H9 (cell line): Measurements from ENCODE around the gene SLC24A3. TPM values are rescaled to one million over a fixed set of nuclear protein-coding genes. Genes with fewer than 3 reads are reported as not detected.

ENCODE experiments used
- DNase-seq: peaks from one replicate; pipeline ENCODE4 v3.0.0-alpha.2; 2017
- H2AFZ ChIP-seq: one replicate; pipeline ENCODE4 v1.6.1; 2013; ENCODE audit warnings: mild to moderate bottlenecking, low read length, control low read depth, moderate library complexity
- H2AK5ac ChIP-seq: 2 replicates; pipeline ENCODE4 v1.6.1; 2013; ENCODE audit warnings: low read length, control low read depth, mixed read lengths; ENCODE audit not compliant: insufficient read length
- H2BK120ac ChIP-seq: one replicate; pipeline ENCODE4 v1.6.1; 2013; ENCODE audit warnings: low read depth, mild to moderate bottlenecking, low read length, control low read depth, inconsistent platforms; ENCODE audit not compliant: poor library complexity, severe bottlenecking
- H2BK12ac ChIP-seq: 2 replicates; pipeline ENCODE4 v1.6.1; 2013; ENCODE audit warnings: low read length, control low read depth, mixed read lengths, low read depth; ENCODE audit not compliant: insufficient read length
- H2BK15ac ChIP-seq: 2 replicates; pipeline ENCODE4 v1.6.1; 2013; ENCODE audit warnings: low read depth, low read length, control low read depth
- H2BK20ac ChIP-seq: one replicate; pipeline ENCODE4 v1.6.1; 2013; ENCODE audit warnings: low read depth, mild to moderate bottlenecking, low read length, control low read depth, inconsistent platforms; ENCODE audit not compliant: poor library complexity, severe bottlenecking
- H2BK5ac ChIP-seq: 2 replicates; pipeline ENCODE4 v1.6.1; 2013; ENCODE audit warnings: low read length, control low read depth, mixed read lengths; ENCODE audit not compliant: insufficient read length
- H3K14ac ChIP-seq: 2 replicates; pipeline ENCODE4 v1.6.1; 2013; ENCODE audit warnings: low read length, control low read depth; ENCODE audit not compliant: insufficient read depth
- H3K18ac ChIP-seq: 2 replicates; pipeline ENCODE4 v1.6.1; 2013; ENCODE audit warnings: low read depth, mild to moderate bottlenecking, mixed read lengths, low read length, control low read depth; ENCODE audit not compliant: insufficient read length
- H3K23ac ChIP-seq: 2 replicates; pipeline ENCODE4 v1.6.1; 2013; ENCODE audit warnings: low read length, control low read depth, mixed read lengths, low read depth; ENCODE audit not compliant: insufficient read length
- H3K23me2 ChIP-seq: 2 replicates; pipeline ENCODE4 v1.6.1; 2013; ENCODE audit warnings: low read depth, mild to moderate bottlenecking, mixed read lengths, low read length, control low read depth; ENCODE audit not compliant: insufficient read length, poor library complexity, severe bottlenecking
- H3K27ac ChIP-seq: 2 replicates; pipeline ENCODE4 v1.5.1; 2013; ENCODE audit warnings: low read length, control low read depth, mixed read lengths, low read depth; ENCODE audit not compliant: insufficient read length
- H3K27me3 ChIP-seq: 2 replicates; pipeline ENCODE4 v1.6.1; 2013; ENCODE audit warnings: low read length, control low read depth, inconsistent platforms; ENCODE audit not compliant: insufficient read depth
- H3K4ac ChIP-seq: 2 replicates; pipeline ENCODE4 v1.6.1; 2013; ENCODE audit warnings: low read depth, mild to moderate bottlenecking, control low read depth, inconsistent platforms, low read length, moderate library complexity
- H3K4me1 ChIP-seq: 2 replicates; pipeline ENCODE4 v1.6.1; 2013; ENCODE audit warnings: low read length, control low read depth, inconsistent platforms; ENCODE audit not compliant: insufficient read depth
- H3K4me2 ChIP-seq: 2 replicates; pipeline ENCODE4 v1.6.1; 2013; ENCODE audit warnings: low read length, control low read depth, mixed read lengths; ENCODE audit not compliant: insufficient read length, insufficient read depth
- H3K56ac ChIP-seq: 2 replicates; pipeline ENCODE4 v1.6.1; 2013; ENCODE audit warnings: low read depth, mild to moderate bottlenecking, mixed read lengths, low read length, control low read depth; ENCODE audit not compliant: insufficient read length
- H3K79me1 ChIP-seq: 2 replicates; pipeline ENCODE4 v1.6.1; 2013; ENCODE audit warnings: low read depth, mild to moderate bottlenecking, moderate library complexity, low read length, control low read depth, inconsistent platforms; ENCODE audit not compliant: insufficient read depth, poor library complexity, severe bottlenecking
- H3K79me2 ChIP-seq: 2 replicates; pipeline ENCODE4 v1.6.1; 2013; ENCODE audit warnings: low read length, control low read depth, inconsistent platforms; ENCODE audit not compliant: insufficient read depth
- H3K9ac ChIP-seq: 2 replicates; pipeline ENCODE4 v1.6.1; 2013; ENCODE audit warnings: low read length, control low read depth, mixed read lengths; ENCODE audit not compliant: insufficient read length; ENCODE audit errors: extremely low read depth
- H3K9me3 ChIP-seq: one replicate; pipeline ENCODE4 v1.6.1; 2013; ENCODE audit warnings: low read depth, low read length, inconsistent platforms; ENCODE audit not compliant: control insufficient read depth
- H3T11ph ChIP-seq: one replicate; pipeline ENCODE4 v1.6.1; 2013; ENCODE audit warnings: mild to moderate bottlenecking, low read length, control low read depth, inconsistent platforms
- H4K20me1 ChIP-seq: one replicate; pipeline ENCODE4 v1.6.1; 2013; ENCODE audit not compliant: control insufficient read depth, insufficient read length, insufficient read depth
- H4K5ac ChIP-seq: 2 replicates; pipeline ENCODE4 v1.6.1; 2013; ENCODE audit warnings: low read depth, mild to moderate bottlenecking, mixed read lengths, low read length, control low read depth; ENCODE audit not compliant: insufficient read length
- H4K8ac ChIP-seq: replicated peaks from 2 replicates; pipeline ENCODE4 v1.6.1; 2013; ENCODE audit warnings: low read length, control low read depth, mixed read lengths, low read depth; ENCODE audit not compliant: insufficient read length
- H4K91ac ChIP-seq: 2 replicates; pipeline ENCODE4 v1.6.1; 2013; ENCODE audit warnings: low read depth, mild to moderate bottlenecking, moderate library complexity, mixed read lengths, low read length, control low read depth; ENCODE audit not compliant: insufficient read length
- H3K27ac Mint-ChIP-seq, 3 experiments: 2 replicates in 2 of 3; 3 replicates in 1 of 3; pipeline ENCODE4 v1.8.0; 2020 to 2021; ENCODE audit warnings: mixed read lengths in 3 of 3, mild to moderate bottlenecking in 1 of 3, moderate library complexity in 1 of 3
- H3K27me3 Mint-ChIP-seq: 2 replicates; pipeline ENCODE4 v1.8.0; 2021; ENCODE audit warnings: low read depth, mild to moderate bottlenecking, moderate library complexity, mixed read lengths
- H3K36me3 Mint-ChIP-seq, 3 experiments: 2 replicates in 2 of 3; 3 replicates in 1 of 3; pipeline ENCODE4 v1.8.0; 2020 to 2021; ENCODE audit warnings: low read depth in 3 of 3, mixed read lengths in 3 of 3; ENCODE audit not compliant: insufficient read depth in 1 of 3
- H3K4me1 Mint-ChIP-seq, 2 experiments: 2 replicates each; pipeline ENCODE4 v1.8.0; 2020; ENCODE audit warnings: mixed read lengths in 2 of 2
- H3K4me3 Mint-ChIP-seq, 2 experiments: 2 replicates in 1 of 2; 3 replicates in 1 of 2; pipeline ENCODE4 v1.8.0; 2020 to 2021; ENCODE audit warnings: mild to moderate bottlenecking in 2 of 2, mixed read lengths in 2 of 2, moderate library complexity in 1 of 2
- H3K9me3 Mint-ChIP-seq, 2 experiments: 2 replicates in 1 of 2; 3 replicates in 1 of 2; pipeline ENCODE4 v1.8.0; 2020; ENCODE audit warnings: mild to moderate bottlenecking in 2 of 2, mixed read lengths in 2 of 2, moderate library complexity in 1 of 2
- CTCF ChIP-seq: fragments of 200-600 bp; sonication (generic); conservative IDR thresholded peaks from 3 replicates; pipeline ENCODE4 v1.8.0; 2021; ENCODE audit warnings: antibody characterized with exemption, mild to moderate bottlenecking
- WGBS: extraction: QIAGEN DNeasy Blood & Tissue Kit; methylation state at CpG from one replicate; pipeline ENCODE4 v1.1.7; 2013; ENCODE audit warnings: missing lambda C conversion rate, low lambda C conversion rate, mixed read lengths; ENCODE audit not compliant: insufficient read length; ENCODE audit errors: extremely low coverage; 5-methylcytosine and 5-hydroxymethylcytosine counted together
- total RNA-seq: library from RNA; stranded (reverse); gene quantifications from 2 replicates; pipeline ENCODE4 v1.2.1, GENCODE V29; 2021

Gene SLC24A3
- total RNA-seq, 1 experiment from 2014 or later: 0.83 TPM

- H4K5ac ChIP-seq: no peak overlapping the region
Measured at GRCh38 chr20:19652591-19653026, 440.2 kb downstream of the SLC24A3 start.

More at GRCh38 chr20:19652591-19653026, 440.2 kb downstream of the SLC24A3 start:
- Mint-ChIP-seq H3K36me3 (peaks cover 0 to 4% (median 0%) of the 10 kb centered on the region in 3 experiments; a peak in 1 of 7 replicates), H3K27me3 (peaks cover 2% of the 10 kb centered on the region; the same call in 1 of the 2 replicates), H3K4me3 (no peak overlapping the region), H3K9me3 (no peaks in the 10 kb centered on the region; a peak in 3 of 5 replicates), H3K4me1 (no peaks in the 10 kb centered on the region; a peak in 1 of 4 replicates), H3K27ac (no peak overlapping the region)
- Histone ChIP-seq H3K79me1 (no peaks in the 10 kb centered on the region), H2BK5ac (no peak overlapping the region), H3K18ac (no peak overlapping the region), H3K56ac (no peak overlapping the region), H4K91ac (no peak overlapping the region), H3K14ac (no peak overlapping the region), H2BK12ac (no peak overlapping the region), H3K27me3 (no peaks in the 10 kb centered on the region), H3K23ac (no peak overlapping the region), H3K79me2 (no peaks in the 10 kb centered on the region), H3K9ac (no peak overlapping the region), H2BK20ac (no peak overlapping the region), H2AFZ (no peak overlapping the region), H3K4ac (no peak overlapping the region), H4K8ac (no peak overlapping the region), H3K27ac (no peak overlapping the region), H3T11ph (no peak overlapping the region), H3K23me2 (peaks cover 3% of the 10 kb centered on the region), H4K20me1 (no peaks in the 10 kb centered on the region), H2BK15ac (no peak overlapping the region), H3K9me3 (no peaks in the 10 kb centered on the region), H3K4me2 (no peak overlapping the region), H3K4me1 (no peaks in the 10 kb centered on the region; the same call in 1 of the 2 replicates), H2BK120ac (no peak overlapping the region), H2AK5ac (no peak overlapping the region)
- no CpG with 5 or more reads among the region's 5 CpGs for WGBS
- no peak for TF ChIP-seq CTCF
- no peak for DNase-seq
